ENCODE measurements around the gene NUAK1.

NUAK1 gene

GRCh38 chr12:106138633-106139421, at the start of gene NUAK1:
Gene NUAK1 (minus strand): TSS chr12:106138954. CDS start chr12:106138653, 301 bp downstream.
- DNase-seq: peak in 1 of 4 experiments; percentile 9

- DNase-seq: no peak
Observed at GRCh38 chr12:106188256-106188655, 49.5 kb upstream of the NUAK1 start.

GRCh38 chr12:106187842-106188241, 49.1 kb upstream of the NUAK1 start:
- no peak for DNase-seq

GRCh38 chr12:106187155-106187789, 48.5 kb upstream of the NUAK1 start:
- no peak for DNase-seq

- DNase-seq: no peak
Observed at GRCh38 chr12:106183735-106184134, 45.0 kb upstream of the NUAK1 start.

- DNase-seq: no peak
Observed at GRCh38 chr12:106181401-106182114, 42.8 kb upstream of the NUAK1 start.

- no peak for DNase-seq
Observed at GRCh38 chr12:106179086-106179485, 40.3 kb upstream of the NUAK1 start.

GRCh38 chr12:106178562-106178961, 39.8 kb upstream of the NUAK1 start:
- no peak for DNase-seq

- DNase-seq: no peak
Observed at GRCh38 chr12:106176560-106176959, 37.8 kb upstream of the NUAK1 start.

GRCh38 chr12:106174876-106175275, 36.1 kb upstream of the NUAK1 start:
- no peak for DNase-seq

GRCh38 chr12:106173442-106173841, 34.7 kb upstream of the NUAK1 start:
- no peak for DNase-seq

GRCh38 chr12:106171117-106171750, 32.5 kb upstream of the NUAK1 start:
- DNase-seq: no peak

- no peak for DNase-seq
Observed at GRCh38 chr12:106170285-106170684, 31.5 kb upstream of the NUAK1 start.

- DNase-seq: no peak
Observed at GRCh38 chr12:106163712-106164111, 25.0 kb upstream of the NUAK1 start.

GRCh38 chr12:106161491-106161890, 22.7 kb upstream of the NUAK1 start:
- DNase-seq: no peak

- DNase-seq: no peak
Observed at GRCh38 chr12:106160915-106161314, 22.2 kb upstream of the NUAK1 start.

- DNase-seq: no peak
Observed at GRCh38 chr12:106157802-106158201, 19.0 kb upstream of the NUAK1 start.

- no peak for DNase-seq
Observed at GRCh38 chr12:106154751-106155273, 16.1 kb upstream of the NUAK1 start.

GRCh38 chr12:106152334-106152733, 13.6 kb upstream of the NUAK1 start:
- no peak for DNase-seq

GRCh38 chr12:106150555-106150954, 11.8 kb upstream of the NUAK1 start:
- no peak for DNase-seq

GRCh38 chr12:106149096-106149784, 10.5 kb upstream of the NUAK1 start:
- no peak for DNase-seq

- DNase-seq: no peak
Observed at GRCh38 chr12:106147956-106148355, 9.2 kb upstream of the NUAK1 start.

Measured in activated naive CD4-positive, alpha-beta T cell (primary cell).